Suprapubic skin (tissue), 4 donors: ENCODE data around the gene ZNF81.
"Not testable (repeated sequence)": the region's sequence is repeated elsewhere in the genome, so short reads cannot be mapped to it uniquely, and the experiment has no call there.

ENCODE experiments used
- EP300 ChIP-seq: sonication (generic); formaldehyde crosslinking; IDR thresholded peaks from one replicate; pipeline ENCODE4 v1.6.1; 2017; ENCODE audit warnings: antibody characterized with exemption
- POLR2AphosphoS5 ChIP-seq, 3 donors: sonication (generic); formaldehyde crosslinking; IDR thresholded peaks; one replicate each; pipeline ENCODE4 v1.6.1; 2017; ENCODE audit warnings: antibody characterized with exemption in 3 of 3
- TF ChIP-seq, protein P1 (sequence below), 2 donors: fragments of 200-600 bp in 1 of 2; fragments of 450-650 bp in 1 of 2; sonication (generic) in 1 of 2; IDR thresholded peaks; one replicate each; pipeline ENCODE4 v1.5.1; 2016 to 2019; ENCODE audit warnings: antibody characterized with exemption in 2 of 2, mild to moderate bottlenecking in 1 of 2, moderate library complexity in 1 of 2

DNA sequence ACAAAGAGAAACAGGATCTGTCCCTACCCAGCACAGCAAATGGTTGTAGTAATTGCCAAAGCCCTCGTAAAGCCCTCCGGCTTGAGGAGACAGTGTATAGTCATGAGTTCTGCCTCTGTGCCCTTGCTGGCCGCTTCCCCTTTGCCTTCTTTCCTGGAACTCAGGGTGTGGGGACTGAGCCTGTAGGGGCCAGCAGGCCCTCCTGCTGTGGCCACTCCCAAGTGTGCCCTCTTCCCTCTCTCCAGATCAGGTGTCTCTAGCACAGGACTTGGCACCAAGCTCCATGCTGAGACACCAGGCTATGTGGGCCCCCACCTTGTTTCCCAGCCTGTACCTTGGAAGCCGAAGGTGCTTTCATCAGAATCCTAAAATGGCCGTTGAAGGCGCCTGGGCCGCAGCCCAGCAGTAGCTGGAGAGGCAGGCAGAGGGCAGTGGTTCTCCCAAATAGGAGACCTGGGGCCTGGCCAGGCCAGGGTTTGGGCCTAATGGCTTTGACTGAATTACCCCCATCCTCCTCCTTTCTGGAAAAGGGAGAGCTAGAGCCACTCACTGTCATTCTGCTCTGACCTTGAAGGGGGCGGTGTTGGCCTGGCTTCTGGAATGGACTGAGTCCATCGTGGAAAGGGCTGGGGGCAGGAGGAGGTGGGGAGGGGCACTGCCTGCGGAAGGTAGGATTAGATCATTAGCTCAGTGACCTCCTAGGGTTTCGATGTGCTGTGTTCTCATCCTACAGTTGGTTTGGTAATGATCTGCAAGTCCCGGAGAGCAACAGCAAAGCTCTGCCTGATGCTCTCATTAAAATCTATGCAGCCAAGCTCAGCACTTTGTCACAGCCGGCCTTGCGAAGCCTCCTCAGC, 30.1 kb upstream of the ZNF81 start:
- TF ChIP-seq, protein P1, sequence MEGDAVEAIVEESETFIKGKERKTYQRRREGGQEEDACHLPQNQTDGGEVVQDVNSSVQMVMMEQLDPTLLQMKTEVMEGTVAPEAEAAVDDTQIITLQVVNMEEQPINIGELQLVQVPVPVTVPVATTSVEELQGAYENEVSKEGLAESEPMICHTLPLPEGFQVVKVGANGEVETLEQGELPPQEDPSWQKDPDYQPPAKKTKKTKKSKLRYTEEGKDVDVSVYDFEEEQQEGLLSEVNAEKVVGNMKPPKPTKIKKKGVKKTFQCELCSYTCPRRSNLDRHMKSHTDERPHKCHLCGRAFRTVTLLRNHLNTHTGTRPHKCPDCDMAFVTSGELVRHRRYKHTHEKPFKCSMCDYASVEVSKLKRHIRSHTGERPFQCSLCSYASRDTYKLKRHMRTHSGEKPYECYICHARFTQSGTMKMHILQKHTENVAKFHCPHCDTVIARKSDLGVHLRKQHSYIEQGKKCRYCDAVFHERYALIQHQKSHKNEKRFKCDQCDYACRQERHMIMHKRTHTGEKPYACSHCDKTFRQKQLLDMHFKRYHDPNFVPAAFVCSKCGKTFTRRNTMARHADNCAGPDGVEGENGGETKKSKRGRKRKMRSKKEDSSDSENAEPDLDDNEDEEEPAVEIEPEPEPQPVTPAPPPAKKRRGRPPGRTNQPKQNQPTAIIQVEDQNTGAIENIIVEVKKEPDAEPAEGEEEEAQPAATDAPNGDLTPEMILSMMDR (IDR thresholded peaks at IDR 0.05), result not testable (repeated sequence)
- not testable (repeated sequence) for TF ChIP-seq EP300; POLR2AphosphoS5 (IDR thresholded peaks at IDR 0.05)
